GM12891 (cell line): Measurements from ENCODE around the gene TNPO1.

Source experiments
- POLR2A ChIP-seq: IDR thresholded peaks from 2 replicates; pipeline ENCODE4 v1.6.1; 2011; ENCODE audit warnings: low read depth, low read length, control low read depth
- POLR2AphosphoS5 ChIP-seq: IDR thresholded peaks from 2 replicates; pipeline ENCODE4 v1.6.1; 2011; ENCODE audit warnings: low read depth, low read length, control low read depth
- POU2F2 ChIP-seq: IDR thresholded peaks from 2 replicates; pipeline ENCODE4 v1.6.1; 2011; ENCODE audit warnings: low read depth, mild to moderate bottlenecking, control low read depth, low read length, moderate library complexity
- SPI1 ChIP-seq: IDR thresholded peaks from 2 replicates; pipeline ENCODE4 v1.6.1; 2011; ENCODE audit warnings: low read depth, low read length, control low read depth
- TAF1 ChIP-seq: IDR thresholded peaks from 2 replicates; pipeline ENCODE4 v1.6.1; 2011; ENCODE audit warnings: low read depth, low read length, control low read depth

- TF ChIP-seq POLR2A (no peak), POLR2AphosphoS5 (no peak), TAF1 (no peak), POU2F2 (no peak), SPI1 (no peak)
Measured at GRCh38 chr5:72779520-72779919, 36.9 kb upstream of the TNPO1 start.
